SK-N-SH treated with all-trans-retinoic acid at 6 μM for 48 hours (cell line): ENCODE results near the gene ASCL5.

Experiments used
- ATAC-seq: fragments of 200-7000 bp; cut with Tn5 transposase; 3 replicates; pipeline ENCODE4 v1.9.1; 2020; ENCODE audit warnings: mild to moderate bottlenecking, moderate library complexity
- ARNTL ChIP-seq: fragments of 450-650 bp; formaldehyde crosslinking; IDR thresholded peaks from 2 replicates; pipeline ENCODE4 v1.5.0; 2020; ENCODE audit warnings: low read depth, mild to moderate bottlenecking, moderate library complexity, borderline replicate concordance
- BACH2 ChIP-seq: fragments of 250-450 bp; sonication (Bioruptor Pico); IDR thresholded peaks from 2 replicates; pipeline ENCODE4 v1.9.0; 2021; ENCODE audit warnings: mild to moderate bottlenecking, borderline replicate concordance
- ESRRG ChIP-seq: fragments of 250-450 bp; sonication (Bioruptor Pico); IDR thresholded peaks from 2 replicates; pipeline ENCODE4 v1.6.1; 2021; ENCODE audit warnings: mild to moderate bottlenecking
- GLIS3 ChIP-seq: fragments of 250-450 bp; sonication (Bioruptor Pico); IDR thresholded peaks from 2 replicates; pipeline ENCODE4 v1.5.0; 2020; ENCODE audit warnings: mild to moderate bottlenecking, moderate library complexity
- ISL1 ChIP-seq: fragments of 250-450 bp; sonication (Bioruptor Pico); IDR thresholded peaks from 2 replicates; pipeline ENCODE4 v2.1.2; 2022; ENCODE audit warnings: mild to moderate bottlenecking, moderate library complexity
- OSR1 ChIP-seq: fragments of 250-450 bp; sonication (Bioruptor Pico); IDR thresholded peaks from 2 replicates; pipeline ENCODE4 v1.8.0; 2022; ENCODE audit warnings: moderate library complexity, mild to moderate bottlenecking, inconsistent platforms
- PPARA ChIP-seq: fragments of 250-450 bp; sonication (Bioruptor Pico); IDR thresholded peaks from 2 replicates; pipeline ENCODE4 v1.5.0; 2020; ENCODE audit warnings: mild to moderate bottlenecking, borderline replicate concordance
- RARB ChIP-seq: fragments of 250-450 bp; sonication (Bioruptor Pico); IDR thresholded peaks from 2 replicates; pipeline ENCODE4 v1.8.0; 2021; ENCODE audit warnings: mild to moderate bottlenecking, moderate library complexity
- SNAI2 ChIP-seq: fragments of 250-450 bp; sonication (Bioruptor Pico); IDR thresholded peaks from 2 replicates; pipeline ENCODE4 v1.5.0; 2020; ENCODE audit warnings: mild to moderate bottlenecking, moderate library complexity
- TOX ChIP-seq: fragments of 250-450 bp; sonication (Bioruptor Pico); IDR thresholded peaks from 2 replicates; pipeline ENCODE4 v1.8.0; 2021; ENCODE audit warnings: mild to moderate bottlenecking, moderate library complexity, borderline replicate concordance
- ZC3H10 ChIP-seq: fragments of 250-450 bp; sonication (Bioruptor Pico); IDR thresholded peaks from 2 replicates; pipeline ENCODE4 v1.5.1; 2021; ENCODE audit warnings: mild to moderate bottlenecking, moderate library complexity
- ZFP3 ChIP-seq: fragments of 250-450 bp; sonication (Bioruptor Pico); IDR thresholded peaks from 2 replicates; pipeline ENCODE4 v1.5.0; 2020; ENCODE audit warnings: mild to moderate bottlenecking, moderate library complexity
- ZFP30 ChIP-seq: fragments of 450-650 bp; formaldehyde crosslinking; IDR thresholded peaks from 2 replicates; pipeline ENCODE4 v1.5.0; 2022; ENCODE audit warnings: mild to moderate bottlenecking, moderate library complexity
- ZNF565 ChIP-seq: fragments of 450-650 bp; formaldehyde crosslinking; conservative IDR thresholded peaks from 2 replicates; pipeline ENCODE4 v1.5.0; 2020; ENCODE audit warnings: low read depth, mild to moderate bottlenecking, moderate library complexity
- ZNF70 ChIP-seq: fragments of 450-650 bp; formaldehyde crosslinking; IDR thresholded peaks from 2 replicates; pipeline ENCODE4 v1.5.0; 2020; ENCODE audit warnings: mild to moderate bottlenecking, moderate library complexity
- ZNF8 ChIP-seq: fragments of 450-650 bp; formaldehyde crosslinking; IDR thresholded peaks from 2 replicates; pipeline ENCODE4 v1.5.0; 2020; ENCODE audit warnings: mild to moderate bottlenecking, moderate library complexity
- TF ChIP-seq, protein P1 (sequence below): fragments of 250-450 bp; sonication (Bioruptor Pico); IDR thresholded peaks from 2 replicates; pipeline ENCODE4 v1.8.0; 2020; ENCODE audit warnings: mild to moderate bottlenecking, moderate library complexity, borderline replicate concordance
- TF ChIP-seq, protein P2 (sequence below): fragments of 250-450 bp; sonication (Bioruptor Pico); IDR thresholded peaks from 2 replicates; pipeline ENCODE4 v1.8.0; 2021; ENCODE audit warnings: low read depth, mild to moderate bottlenecking, moderate library complexity, borderline replicate concordance
- TF ChIP-seq, protein P3 (sequence below): fragments of 250-450 bp; sonication (Bioruptor Pico); IDR thresholded peaks from 2 replicates; pipeline ENCODE4 v1.5.1; 2021; ENCODE audit warnings: mild to moderate bottlenecking, moderate library complexity
- TF ChIP-seq, protein P4 (sequence below): fragments of 250-450 bp; sonication (Bioruptor Pico); IDR thresholded peaks from 2 replicates; pipeline ENCODE4 v1.5.1; 2020; ENCODE audit warnings: low read depth, mild to moderate bottlenecking, moderate library complexity

ASCL5 gene

DNA sequence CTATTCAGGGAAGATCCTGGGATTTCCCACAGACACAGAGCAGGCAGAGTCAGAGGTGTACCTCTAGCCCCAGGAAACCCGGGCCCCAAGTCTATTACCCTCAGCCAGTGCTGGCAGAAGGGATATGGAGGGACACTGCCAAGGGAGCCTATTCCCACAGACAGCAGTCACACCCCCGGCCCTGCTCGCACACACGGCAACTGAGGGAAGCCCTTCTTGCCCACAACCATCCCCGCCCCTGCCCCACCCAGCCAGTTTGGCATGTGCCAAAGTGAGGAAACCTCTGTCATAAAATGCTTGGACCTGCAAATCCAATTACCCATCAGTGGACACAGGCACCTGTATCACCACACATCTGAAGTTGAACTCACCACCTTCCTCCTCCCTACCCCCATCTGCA lies 21.3 kb downstream of the ASCL5 start:
- TF ChIP-seq ZNF8 (no peak), SNAI2 (no peak), RARB (CRISPR knock-in tag) (no peak), ARNTL (CRISPR knock-in tag) (no peak), PPARA (CRISPR knock-in tag) (no peak)

DNA sequence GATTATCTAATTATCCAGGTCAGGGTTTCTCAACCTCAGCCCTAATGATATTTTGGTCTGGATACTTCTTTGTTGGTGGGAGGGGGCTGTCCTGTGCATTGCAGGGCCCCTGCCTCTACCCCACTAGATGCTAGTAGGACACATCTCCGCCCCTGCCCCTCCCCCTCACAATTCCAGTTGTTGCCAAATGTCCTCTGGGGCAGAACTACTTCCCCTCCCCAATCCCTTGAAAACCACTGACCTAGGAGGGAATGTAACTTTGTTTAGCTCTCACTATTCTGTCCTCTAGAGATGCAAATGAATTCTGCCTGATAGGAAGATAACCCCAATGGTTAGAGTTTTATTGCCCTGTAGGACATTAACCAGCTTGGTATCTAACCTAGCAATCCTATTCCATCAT lies 22.8 kb downstream of the ASCL5 start:
- TF ChIP-seq ESRRG (CRISPR knock-in tag) (no peak), BACH2 (CRISPR knock-in tag) (no peak)
- ATAC-seq = no peak

More for the DNA sequence above, 21.3 kb downstream of the ASCL5 start:
- no peak for ATAC-seq

DNA sequence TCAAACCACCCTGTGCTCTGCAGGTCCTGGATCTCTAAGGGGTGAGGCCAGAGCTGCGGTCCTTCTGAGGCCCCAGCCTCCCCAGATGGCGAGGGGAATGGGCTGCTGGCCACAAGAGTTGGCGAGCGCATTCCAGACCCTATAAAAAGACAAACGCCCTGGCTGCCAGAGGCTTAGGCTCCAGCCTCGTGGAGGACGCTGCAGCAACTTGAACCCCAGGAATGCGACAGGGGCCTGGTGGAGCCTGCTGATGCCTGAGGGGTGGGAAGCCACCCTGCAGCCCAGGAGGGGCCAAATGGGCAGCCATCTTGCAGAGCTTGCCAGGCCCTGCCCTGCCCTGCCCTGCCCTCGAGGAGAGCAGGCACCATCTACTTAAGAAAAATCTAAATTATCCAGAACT lies 23.3 kb downstream of the ASCL5 start:
- TF ChIP-seq ESRRG (CRISPR knock-in tag) = no peak
- TF ChIP-seq TOX = no peak
- TF ChIP-seq PPARA (CRISPR knock-in tag) = no peak
- TF ChIP-seq, protein P1, sequence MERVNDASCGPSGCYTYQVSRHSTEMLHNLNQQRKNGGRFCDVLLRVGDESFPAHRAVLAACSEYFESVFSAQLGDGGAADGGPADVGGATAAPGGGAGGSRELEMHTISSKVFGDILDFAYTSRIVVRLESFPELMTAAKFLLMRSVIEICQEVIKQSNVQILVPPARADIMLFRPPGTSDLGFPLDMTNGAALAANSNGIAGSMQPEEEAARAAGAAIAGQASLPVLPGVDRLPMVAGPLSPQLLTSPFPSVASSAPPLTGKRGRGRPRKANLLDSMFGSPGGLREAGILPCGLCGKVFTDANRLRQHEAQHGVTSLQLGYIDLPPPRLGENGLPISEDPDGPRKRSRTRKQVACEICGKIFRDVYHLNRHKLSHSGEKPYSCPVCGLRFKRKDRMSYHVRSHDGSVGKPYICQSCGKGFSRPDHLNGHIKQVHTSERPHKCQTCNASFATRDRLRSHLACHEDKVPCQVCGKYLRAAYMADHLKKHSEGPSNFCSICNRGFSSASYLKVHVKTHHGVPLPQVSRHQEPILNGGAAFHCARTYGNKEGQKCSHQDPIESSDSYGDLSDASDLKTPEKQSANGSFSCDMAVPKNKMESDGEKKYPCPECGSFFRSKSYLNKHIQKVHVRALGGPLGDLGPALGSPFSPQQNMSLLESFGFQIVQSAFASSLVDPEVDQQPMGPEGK (CRISPR knock-in tag) = no peak
- TF ChIP-seq, protein P2, sequence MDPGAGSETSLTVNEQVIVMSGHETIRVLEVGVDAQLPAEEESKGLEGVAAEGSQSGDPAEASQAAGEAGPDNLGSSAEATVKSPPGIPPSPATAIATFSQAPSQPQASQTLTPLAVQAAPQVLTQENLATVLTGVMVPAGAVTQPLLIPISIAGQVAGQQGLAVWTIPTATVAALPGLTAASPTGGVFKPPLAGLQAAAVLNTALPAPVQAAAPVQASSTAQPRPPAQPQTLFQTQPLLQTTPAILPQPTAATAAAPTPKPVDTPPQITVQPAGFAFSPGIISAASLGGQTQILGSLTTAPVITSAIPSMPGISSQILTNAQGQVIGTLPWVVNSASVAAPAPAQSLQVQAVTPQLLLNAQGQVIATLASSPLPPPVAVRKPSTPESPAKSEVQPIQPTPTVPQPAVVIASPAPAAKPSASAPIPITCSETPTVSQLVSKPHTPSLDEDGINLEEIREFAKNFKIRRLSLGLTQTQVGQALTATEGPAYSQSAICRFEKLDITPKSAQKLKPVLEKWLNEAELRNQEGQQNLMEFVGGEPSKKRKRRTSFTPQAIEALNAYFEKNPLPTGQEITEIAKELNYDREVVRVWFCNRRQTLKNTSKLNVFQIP = no peak
- TF ChIP-seq SNAI2 = no peak
- no peak for TF ChIP-seq ZFP3
- no peak for TF ChIP-seq OSR1 (CRISPR knock-in tag)
- TF ChIP-seq BACH2 (CRISPR knock-in tag) = no peak
- TF ChIP-seq RARB (CRISPR knock-in tag) = no peak
- no peak for TF ChIP-seq ZNF70
- TF ChIP-seq ZFP30 (CRISPR knock-in tag) = no peak
- no peak for ATAC-seq

DNA sequence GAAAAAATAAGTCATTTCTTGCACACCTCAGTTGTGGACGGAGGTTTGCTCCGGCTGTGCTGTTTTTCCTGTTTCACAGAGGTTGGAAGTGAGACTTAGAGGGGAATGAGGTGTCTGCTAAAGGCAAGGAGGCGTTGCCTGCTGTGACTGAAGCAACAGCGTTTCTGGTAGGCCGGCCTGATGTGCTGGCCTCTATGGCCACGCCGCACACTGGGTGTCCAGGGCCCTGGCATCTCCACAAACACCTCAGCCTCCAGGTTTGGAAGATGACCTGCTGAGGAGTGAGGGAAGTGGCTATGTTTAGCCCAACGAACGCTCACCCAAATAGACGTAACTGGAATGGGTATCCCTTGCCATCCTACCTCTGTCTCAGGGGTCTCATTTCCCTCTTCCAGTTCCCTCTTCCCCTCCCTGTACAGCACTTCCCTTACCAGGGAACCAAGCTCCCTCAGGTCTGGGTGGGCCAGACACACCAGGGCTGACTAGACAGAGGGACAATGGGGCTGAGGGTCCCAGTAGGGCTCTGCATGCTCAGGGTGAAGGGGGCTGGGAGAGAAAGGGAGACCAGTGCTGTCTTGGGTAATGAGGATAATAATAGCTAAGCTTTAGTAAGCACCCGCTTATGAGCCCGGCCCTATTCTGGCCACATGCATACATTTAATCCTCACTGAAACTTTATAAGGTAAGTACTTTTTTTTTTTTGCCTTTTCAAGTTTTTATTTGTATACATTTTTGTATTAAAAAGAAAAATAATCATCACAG lies 26.6 kb downstream of the ASCL5 start:
- no peak for TF ChIP-seq ARNTL (CRISPR knock-in tag)
- TF ChIP-seq ZNF565 (CRISPR knock-in tag) = no peak
- TF ChIP-seq ZNF70 = no peak
- TF ChIP-seq OSR1 (CRISPR knock-in tag) = no peak
- TF ChIP-seq ISL1 = no peak
- no peak for TF ChIP-seq ZFP30 (CRISPR knock-in tag)
- TF ChIP-seq, protein P3, sequence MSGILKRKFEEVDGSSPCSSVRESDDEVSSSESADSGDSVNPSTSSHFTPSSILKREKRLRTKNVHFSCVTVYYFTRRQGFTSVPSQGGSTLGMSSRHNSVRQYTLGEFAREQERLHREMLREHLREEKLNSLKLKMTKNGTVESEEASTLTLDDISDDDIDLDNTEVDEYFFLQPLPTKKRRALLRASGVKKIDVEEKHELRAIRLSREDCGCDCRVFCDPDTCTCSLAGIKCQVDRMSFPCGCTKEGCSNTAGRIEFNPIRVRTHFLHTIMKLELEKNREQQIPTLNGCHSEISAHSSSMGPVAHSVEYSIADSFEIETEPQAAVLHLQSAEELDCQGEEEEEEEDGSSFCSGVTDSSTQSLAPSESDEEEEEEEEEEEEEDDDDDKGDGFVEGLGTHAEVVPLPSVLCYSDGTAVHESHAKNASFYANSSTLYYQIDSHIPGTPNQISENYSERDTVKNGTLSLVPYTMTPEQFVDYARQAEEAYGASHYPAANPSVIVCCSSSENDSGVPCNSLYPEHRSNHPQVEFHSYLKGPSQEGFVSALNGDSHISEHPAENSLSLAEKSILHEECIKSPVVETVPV (CRISPR knock-in tag) = no peak
- no peak for TF ChIP-seq SNAI2
- TF ChIP-seq, protein P1 (CRISPR knock-in tag) = no peak
- TF ChIP-seq, protein P2 = no peak
- no peak for TF ChIP-seq ZNF8
- TF ChIP-seq ZC3H10 (CRISPR knock-in tag) = no peak
- TF ChIP-seq ZFP3 = no peak
- TF ChIP-seq, protein P4, sequence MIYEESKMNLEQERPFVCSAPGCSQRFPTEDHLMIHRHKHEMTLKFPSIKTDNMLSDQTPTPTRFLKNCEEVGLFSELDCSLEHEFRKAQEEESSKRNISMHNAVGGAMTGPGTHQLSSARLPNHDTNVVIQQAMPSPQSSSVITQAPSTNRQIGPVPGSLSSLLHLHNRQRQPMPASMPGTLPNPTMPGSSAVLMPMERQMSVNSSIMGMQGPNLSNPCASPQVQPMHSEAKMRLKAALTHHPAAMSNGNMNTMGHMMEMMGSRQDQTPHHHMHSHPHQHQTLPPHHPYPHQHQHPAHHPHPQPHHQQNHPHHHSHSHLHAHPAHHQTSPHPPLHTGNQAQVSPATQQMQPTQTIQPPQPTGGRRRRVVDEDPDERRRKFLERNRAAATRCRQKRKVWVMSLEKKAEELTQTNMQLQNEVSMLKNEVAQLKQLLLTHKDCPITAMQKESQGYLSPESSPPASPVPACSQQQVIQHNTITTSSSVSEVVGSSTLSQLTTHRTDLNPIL (CRISPR knock-in tag) = no peak
- TF ChIP-seq BACH2 (CRISPR knock-in tag) = no peak
- no peak for TF ChIP-seq GLIS3 (CRISPR knock-in tag)
- ATAC-seq = no peak
